HG03457 (cell line): ENCODE results near the gene PCGF3.
A peak's percentile ranks its signal among the peaks of the same experiment; 100 is the strongest.
"Not testable (repeated sequence)": the region's sequence is repeated elsewhere in the genome, so short reads cannot be mapped to it uniquely, and the experiment has no call there.

Experiments
- ATAC-seq: cut with Tn5 transposase; IDR thresholded peaks from one replicate; pipeline ENCODE4 v1.9.1; 2021; ENCODE audit warnings: moderate number of reproducible peaks; ENCODE audit not compliant: unreplicated experiment

Gene PCGF3

GRCh38 chr4:780255-780654, 74.6 kb downstream of the PCGF3 start:
- not testable (repeated sequence) for ATAC-seq

GRCh38 chr4:780716-781492, 75.3 kb downstream of the PCGF3 start:
- ATAC-seq: no peak

- ATAC-seq: peak; percentile 97
Observed at GRCh38 chr4:781493-782216, 76.0 kb downstream of the PCGF3 start.

- no peak for ATAC-seq
Observed at GRCh38 chr4:784401-785331, 79.0 kb downstream of the PCGF3 start.

- ATAC-seq: no peak
Observed at GRCh38 chr4:785332-786073, 79.9 kb downstream of the PCGF3 start.

- no peak for ATAC-seq
Observed at GRCh38 chr4:786074-786741, 80.6 kb downstream of the PCGF3 start.

GRCh38 chr4:786861-787300, 81.2 kb downstream of the PCGF3 start:
- no peak for ATAC-seq

- no peak for ATAC-seq
Observed at GRCh38 chr4:787561-787981, 81.9 kb downstream of the PCGF3 start.

- ATAC-seq: no peak
Observed at GRCh38 chr4:788006-788635, 82.5 kb downstream of the PCGF3 start.

GRCh38 chr4:788636-789297, 83.1 kb downstream of the PCGF3 start:
- no peak for ATAC-seq

- no peak for ATAC-seq
Observed at GRCh38 chr4:789571-790465, 84.2 kb downstream of the PCGF3 start.

GRCh38 chr4:790466-790820, 84.8 kb downstream of the PCGF3 start:
- no peak for ATAC-seq

- no peak for ATAC-seq
Observed at GRCh38 chr4:791252-791897, 85.7 kb downstream of the PCGF3 start.

GRCh38 chr4:791898-792625, 86.4 kb downstream of the PCGF3 start:
- ATAC-seq: no peak

GRCh38 chr4:792626-793092, 87.0 kb downstream of the PCGF3 start:
- ATAC-seq: no peak

GRCh38 chr4:793093-793861, 87.6 kb downstream of the PCGF3 start:
- ATAC-seq: no peak
